Panc1 (cell line): ENCODE data around the gene SLC7A7.

Experiments used
- CTCF ChIP-seq: fragments of 450-650 bp; IDR thresholded peaks from 2 replicates; pipeline ENCODE4 v1.5.1; 2017; ENCODE audit warnings: mild to moderate bottlenecking
- SIN3A ChIP-seq: IDR thresholded peaks from 2 replicates; pipeline ENCODE4 v1.6.1; 2012; ENCODE audit warnings: low read depth, mild to moderate bottlenecking, low read length, moderate library complexity, borderline replicate concordance; ENCODE audit not compliant: insufficient read depth
- TCF7L2 ChIP-seq: IDR thresholded peaks from 2 replicates; pipeline ENCODE4 v1.6.1; 2011; ENCODE audit warnings: mild to moderate bottlenecking, low read depth, low read length, inconsistent platforms

DNA sequence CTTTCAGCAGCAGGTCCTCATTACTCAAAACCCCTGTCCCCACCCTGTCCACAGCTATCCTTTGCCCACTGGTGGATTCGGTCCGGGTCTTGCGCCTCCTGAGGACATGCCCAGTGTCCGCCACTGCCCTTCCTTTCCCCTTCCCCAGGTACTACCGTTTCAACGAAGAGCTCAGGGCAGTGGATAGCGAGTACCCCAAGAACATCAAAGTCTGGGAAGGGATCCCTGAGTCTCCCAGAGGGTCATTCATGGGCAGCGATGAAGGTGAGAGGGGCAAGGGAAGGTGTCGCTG, 29.8 kb upstream of the SLC7A7 start:
- TF ChIP-seq CTCF, result no peak
- TF ChIP-seq TCF7L2, result no peak
- TF ChIP-seq SIN3A, result no peak
